ENCODE measurements around the gene PRKAG2.

DNA sequence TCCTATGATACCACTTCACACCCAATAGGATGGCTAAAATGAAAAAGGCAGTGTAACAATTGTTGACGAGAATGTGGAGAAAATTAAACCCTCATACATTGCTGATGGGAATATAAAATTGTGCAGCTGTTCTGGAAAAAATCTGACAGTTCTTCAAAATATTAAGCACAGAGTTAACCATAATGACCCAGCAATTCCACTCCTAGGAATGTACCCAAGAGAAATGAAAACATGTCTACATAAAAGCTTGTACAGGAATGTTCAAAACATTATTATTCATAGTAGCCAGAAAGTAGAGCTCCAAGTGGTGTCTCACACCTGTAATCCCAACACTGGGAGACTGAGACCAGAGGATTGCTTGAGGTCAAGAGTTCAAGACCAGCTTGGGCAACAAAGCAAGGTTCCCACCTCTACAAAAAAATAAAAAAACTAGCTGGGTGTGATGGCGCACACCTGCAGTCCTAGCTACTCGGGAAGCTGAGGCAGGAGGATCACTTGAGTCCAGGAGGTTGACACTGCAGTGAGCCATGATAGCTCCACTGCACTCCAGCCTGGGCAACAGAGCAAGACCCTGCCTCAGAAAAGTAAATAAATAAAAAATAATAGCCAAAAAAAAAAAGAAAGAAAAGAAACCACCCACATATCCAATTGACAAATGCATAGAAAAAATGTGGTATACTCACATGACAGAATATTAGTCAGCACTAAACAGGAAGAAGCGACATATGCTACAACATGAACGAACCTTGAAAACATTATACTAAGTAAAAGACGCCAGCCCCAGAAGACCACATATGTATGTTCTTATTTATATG, 362.2 kb downstream of the PRKAG2 start:
- TF ChIP-seq TAF1 (IDR thresholded peaks at IDR 0.05; ENCODE audit: low read depth) (no peak), EP300 (IDR thresholded peaks at IDR 0.05; ENCODE audit: borderline replicate concordance) (no peak), CEBPB (IDR thresholded peaks at IDR 0.05) (no peak), USF1 (IDR thresholded peaks at IDR 0.05) (no peak), REST (IDR thresholded peaks at IDR 0.05; ENCODE audit: low read depth) (no peak), RAD21 (IDR thresholded peaks at IDR 0.05; ENCODE audit: low read depth) (no peak), EGR1 (IDR thresholded peaks at IDR 0.05) (no peak), YY1 (IDR thresholded peaks at IDR 0.05; ENCODE audit: low read depth) (no peak)
- TF ChIP-seq, protein P1, sequence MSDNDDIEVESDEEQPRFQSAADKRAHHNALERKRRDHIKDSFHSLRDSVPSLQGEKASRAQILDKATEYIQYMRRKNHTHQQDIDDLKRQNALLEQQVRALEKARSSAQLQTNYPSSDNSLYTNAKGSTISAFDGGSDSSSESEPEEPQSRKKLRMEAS (IDR thresholded peaks at IDR 0.05): no peak
